Right atrium auricular region (tissue), 2 donors: ENCODE results near the gene BMF. TPM values are rescaled to one million over a fixed set of nuclear protein-coding genes. Genes with fewer than 3 reads are reported as not detected.

Source experiments
- DNase-seq: peaks from one replicate; pipeline ENCODE4 v3.0.0-alpha.2; 2019; ENCODE audit warnings: low spot score
- H3K27ac ChIP-seq, 2 donors: fragments of 200-600 bp; sonication (generic); 1 replicate in 1 of 2; 2 replicates in 1 of 2; pipeline ENCODE4 v1.5.1; 2016 to 2019
- H3K27me3 ChIP-seq, 2 donors: fragments of 200-600 bp; sonication (generic); one replicate each; pipeline versions ENCODE4 v1.5.1 to v1.6.0; 2017 to 2019
- H3K36me3 ChIP-seq: fragments of 200-600 bp; sonication (generic); one replicate; pipeline ENCODE4 v1.5.1; 2016
- H3K4me1 ChIP-seq, 2 donors: fragments of 200-600 bp; sonication (generic); one replicate each; pipeline versions ENCODE4 v1.5.1 to v1.6.0; 2017 to 2019
- H3K4me3 ChIP-seq, 2 donors: fragments of 200-600 bp; sonication (generic); 1 replicate in 1 of 2; 2 replicates in 1 of 2; pipeline ENCODE4 v1.5.1; 2017 to 2019; ENCODE audit warnings: mild to moderate bottlenecking in 1 of 2, moderate library complexity in 1 of 2
- H3K9me3 ChIP-seq, 2 donors: fragments of 200-600 bp; sonication (generic); one replicate each; pipeline ENCODE4 v1.5.1; 2019
- CTCF ChIP-seq, 2 donors: fragments of 200-600 bp; sonication (generic); IDR thresholded peaks; one replicate each; pipeline ENCODE4 v1.5.1; 2019; ENCODE audit warnings: antibody characterized with exemption in 2 of 2
- total RNA-seq, 2 donors: library from RNA; depleted of rRNA; stranded (reverse); fragments of >200 nt; gene quantifications; one replicate each; pipeline ENCODE4 v1.1.0, GENCODE V29; 2016

Gene BMF
- total RNA-seq, 2 donors from 2014 or later: 1.3 to 3.0 TPM

GRCh38 chr15:40100123-40100946, 8.3 kb downstream of the BMF start:
- DNase-seq: no peak
- H3K4me1 ChIP-seq: peaks cover 0 to 86% of the 10 kb centered on the region in 2 donors
- TF ChIP-seq CTCF (IDR thresholded peaks at IDR 0.05): no peak
- no peaks in the 10 kb centered on the region for H3K36me3 ChIP-seq
- H3K27ac ChIP-seq: peak overlapping the region; percentile 32 to 96
- no peaks in the 10 kb centered on the region for H3K9me3 ChIP-seq
- H3K27me3 ChIP-seq: no peaks in the 10 kb centered on the region
- no peak overlapping the region for H3K4me3 ChIP-seq

GRCh38 chr15:40098489-40099261, 10.0 kb downstream of the BMF start:
- Histone ChIP-seq H3K9me3 (no peaks in the 10 kb centered on the region), H3K27me3 (no peaks in the 10 kb centered on the region), H3K36me3 (no peaks in the 10 kb centered on the region), H3K27ac (peak overlapping the region; percentile 87 to 96), H3K4me3 (no peak overlapping the region), H3K4me1 (peaks cover 0 to 77% of the 10 kb centered on the region in 2 donors)
- peak; percentile 79 for DNase-seq
- no peak for TF ChIP-seq CTCF (IDR thresholded peaks at IDR 0.05)

GRCh38 chr15:40097968-40098476, 10.7 kb downstream of the BMF start:
- no peaks in the 10 kb centered on the region for H3K9me3 ChIP-seq
- DNase-seq: no peak
- no peaks in the 10 kb centered on the region for H3K36me3 ChIP-seq
- H3K4me3 ChIP-seq: no peak overlapping the region
- TF ChIP-seq CTCF (IDR thresholded peaks at IDR 0.05): no peak
- no peaks in the 10 kb centered on the region for H3K27me3 ChIP-seq
- peaks cover 0 to 77% of the 10 kb centered on the region in 2 donors for H3K4me1 ChIP-seq
- peak overlapping the region; percentile 87 to 96 for H3K27ac ChIP-seq

- no peak for DNase-seq
- Histone ChIP-seq H3K9me3 (no peaks in the 10 kb centered on the region), H3K27ac (peak overlapping the region; percentile 87 to 96), H3K4me3 (no peak overlapping the region), H3K36me3 (no peaks in the 10 kb centered on the region), H3K4me1 (peaks cover 0 to 77% of the 10 kb centered on the region in 2 donors), H3K27me3 (no peaks in the 10 kb centered on the region)
- no peak for TF ChIP-seq CTCF (IDR thresholded peaks at IDR 0.05)
Measured at GRCh38 chr15:40097096-40097967, 11.3 kb downstream of the BMF start.

- no peak overlapping the region for H3K4me3 ChIP-seq
- no peaks in the 10 kb centered on the region for H3K27me3 ChIP-seq
Measured at GRCh38 chr15:40096094-40096891, 12.4 kb downstream of the BMF start.

More at GRCh38 chr15:40096094-40096891, 12.4 kb downstream of the BMF start:
- no peaks in the 10 kb centered on the region for H3K9me3 ChIP-seq
- no peaks in the 10 kb centered on the region for H3K36me3 ChIP-seq
- no peak for TF ChIP-seq CTCF (IDR thresholded peaks at IDR 0.05)
- DNase-seq: no peak
- H3K4me1 ChIP-seq: peaks cover 0 to 78% of the 10 kb centered on the region in 2 donors
- H3K27ac ChIP-seq: no peak overlapping the region
